GM12872 (cell line): ENCODE measurements around the gene BST1.

Source experiments
- CTCF ChIP-seq: IDR thresholded peaks from 3 replicates; pipeline ENCODE4 v1.5.1; 2011; ENCODE audit warnings: low read depth, mild to moderate bottlenecking, low read length, moderate library complexity; ENCODE audit not compliant: insufficient read depth

Gene BST1

GRCh38 chr4:15720851-15721250, 18.0 kb downstream of the BST1 start:
- no peak for TF ChIP-seq CTCF

- TF ChIP-seq CTCF, result no peak
Measured at GRCh38 chr4:15725608-15726007, 22.7 kb downstream of the BST1 start.

GRCh38 chr4:15729910-15730533, 27.2 kb downstream of the BST1 start:
- TF ChIP-seq CTCF, result peak; percentile 65

- TF ChIP-seq CTCF, result no peak
Measured at GRCh38 chr4:15735536-15735935, 32.7 kb downstream of the BST1 start.

- TF ChIP-seq CTCF, result no peak
Measured at GRCh38 chr4:15736514-15737050, 33.7 kb downstream of the BST1 start.

- TF ChIP-seq CTCF, result peak; percentile 38; the same call in 1 of the 3 replicates
Measured at GRCh38 chr4:15737255-15737654, 34.4 kb downstream of the BST1 start.

GRCh38 chr4:15738877-15739276, 36.0 kb downstream of the BST1 start:
- no peak for TF ChIP-seq CTCF
